RCC 7860 (cell line): ENCODE data around the gene MEF2A.
"Not testable (repeated sequence)": the region's sequence is repeated elsewhere in the genome, so short reads cannot be mapped to it uniquely, and the experiment has no call there.

Experiments
- DNase-seq: peaks from one replicate; pipeline ENCODE4 v3.0.0-alpha.2; 2015; ENCODE audit warnings: low spot score
- FAIRE-seq: peaks from 2 replicates; lab custom pipeline; 2012; peaks lifted over from hg19 to GRCh38; lab: Jason Lieb, UNC

MEF2A gene

GRCh38 chr15:99750326-99750725 is 184.5 kb downstream of the MEF2A start:
- FAIRE-seq, DNase-seq: not testable (repeated sequence)

- FAIRE-seq, result no peak
- DNase-seq, result no peak
Observed at GRCh38 chr15:99752556-99752955, 186.8 kb downstream of the MEF2A start.

GRCh38 chr15:99753066-99753465 is 187.3 kb downstream of the MEF2A start:
- DNase-seq (no peak), FAIRE-seq (no peak)

- DNase-seq (peak; percentile 50), FAIRE-seq (peak; percentile 53)
Observed at GRCh38 chr15:99755692-99756409, 190.1 kb downstream of the MEF2A start.

- DNase-seq (no peak), FAIRE-seq (no peak)
Observed at GRCh38 chr15:99762288-99762687, 196.5 kb downstream of the MEF2A start.

GRCh38 chr15:99763827-99764226 is 198.0 kb downstream of the MEF2A start:
- no peak for FAIRE-seq

GRCh38 chr15:99764522-99764921 is 198.7 kb downstream of the MEF2A start:
- DNase-seq (no peak), FAIRE-seq (no peak)

More at GRCh38 chr15:99763827-99764226, 198.0 kb downstream of the MEF2A start:
- DNase-seq, result no peak
